Uterus (tissue), 4 donors: ENCODE data around the gene MESP2. TPM values are rescaled to one million over a fixed set of nuclear protein-coding genes. Genes with fewer than 3 reads are reported as not detected.

ENCODE experiments used
- DNase-seq, 2 donors: peaks; one replicate each; pipeline ENCODE4 v3.0.0-alpha.2; 2019 to 2020
- H3K27ac ChIP-seq, 2 donors: fragments of 200-600 bp; sonication (generic); 1 replicate in 1 of 2; 2 replicates in 1 of 2; pipeline ENCODE4 v1.5.1; 2016 to 2018
- H3K27me3 ChIP-seq, 2 donors: fragments of 200-600 bp; sonication (generic); one replicate each; pipeline ENCODE4 v1.5.1; 2018 to 2019; ENCODE audit warnings: control low read depth in 1 of 2
- H3K36me3 ChIP-seq, 2 donors: fragments of 200-600 bp; sonication (generic); one replicate each; pipeline ENCODE4 v1.5.1; 2019; ENCODE audit warnings: control low read depth in 1 of 2
- H3K4me1 ChIP-seq, 2 donors: fragments of 200-600 bp; sonication (generic); one replicate each; pipeline ENCODE4 v1.5.1; 2018 to 2019; ENCODE audit warnings: control low read depth in 1 of 2
- H3K4me3 ChIP-seq, 2 donors: fragments of 200-600 bp; sonication (generic); 1 replicate in 1 of 2; 2 replicates in 1 of 2; pipeline ENCODE4 v1.5.1; 2018 to 2019; ENCODE audit warnings: mild to moderate bottlenecking in 1 of 2
- H3K9me3 ChIP-seq, 2 donors: fragments of 200-600 bp; sonication (generic); one replicate each; pipeline ENCODE4 v1.5.1; 2019; ENCODE audit warnings: control low read depth in 1 of 2
- POLR2A ChIP-seq, 2 donors: fragments of 450-650 bp; IDR thresholded peaks; one replicate each; pipeline ENCODE4 v1.6.1; 2016; ENCODE audit warnings: antibody characterized with exemption in 2 of 2, mild to moderate bottlenecking in 1 of 2, moderate library complexity in 1 of 2
- intact Hi-C: fragments of 100-400 bp; cut with DNase I; formaldehyde crosslinking; loops from one replicate; pipeline ENCODE4 v1.15.1; 2023; ENCODE audit warnings: low total_unique reads
- total RNA-seq, 4 donors: library from RNA; depleted of rRNA in 3 of 4; stranded (reverse); fragments of >200 nt in 3 of 4; gene quantifications; one replicate each; pipeline versions ENCODE4 v1.1.0 to v1.2.4, GENCODE V29; 2014 to 2023
- TF ChIP-seq, protein P1 (sequence below), 4 experiments: fragments of 200-600 bp in 2 of 4; fragments of 450-650 bp in 2 of 4; sonication (generic) in 2 of 4; IDR thresholded peaks; one replicate each; pipeline ENCODE4 v1.5.1; 2016 to 2019; ENCODE audit warnings: antibody characterized with exemption in 4 of 4, mild to moderate bottlenecking in 2 of 4, moderate library complexity in 1 of 4
- donor health status: DM: yes; HTN: yes; CAD: no.

The MESP2 gene
- total RNA-seq, 4 donors from 2014 or later: 0.21 TPM; not detected in 3

DNA sequence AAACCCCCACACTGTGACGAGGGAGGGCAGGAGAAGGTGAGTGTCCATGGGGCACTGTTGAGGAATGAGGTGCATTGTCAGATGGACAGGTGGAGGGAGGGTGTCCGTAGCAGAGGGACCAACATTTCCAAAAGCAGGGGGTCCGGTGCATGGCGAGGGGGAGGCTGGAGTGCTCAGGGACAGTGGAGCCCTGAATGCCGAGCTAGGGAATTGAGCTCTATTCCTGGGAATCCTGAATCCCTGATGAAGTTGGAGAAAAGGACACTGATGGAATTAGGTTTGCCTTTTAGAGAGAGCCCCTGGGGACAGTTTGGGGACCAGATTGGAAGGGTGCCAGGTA lies 46.4 kb downstream of the MESP2 start:
- H3K9me3 ChIP-seq: no peaks in the 10 kb centered on the region

DNA sequence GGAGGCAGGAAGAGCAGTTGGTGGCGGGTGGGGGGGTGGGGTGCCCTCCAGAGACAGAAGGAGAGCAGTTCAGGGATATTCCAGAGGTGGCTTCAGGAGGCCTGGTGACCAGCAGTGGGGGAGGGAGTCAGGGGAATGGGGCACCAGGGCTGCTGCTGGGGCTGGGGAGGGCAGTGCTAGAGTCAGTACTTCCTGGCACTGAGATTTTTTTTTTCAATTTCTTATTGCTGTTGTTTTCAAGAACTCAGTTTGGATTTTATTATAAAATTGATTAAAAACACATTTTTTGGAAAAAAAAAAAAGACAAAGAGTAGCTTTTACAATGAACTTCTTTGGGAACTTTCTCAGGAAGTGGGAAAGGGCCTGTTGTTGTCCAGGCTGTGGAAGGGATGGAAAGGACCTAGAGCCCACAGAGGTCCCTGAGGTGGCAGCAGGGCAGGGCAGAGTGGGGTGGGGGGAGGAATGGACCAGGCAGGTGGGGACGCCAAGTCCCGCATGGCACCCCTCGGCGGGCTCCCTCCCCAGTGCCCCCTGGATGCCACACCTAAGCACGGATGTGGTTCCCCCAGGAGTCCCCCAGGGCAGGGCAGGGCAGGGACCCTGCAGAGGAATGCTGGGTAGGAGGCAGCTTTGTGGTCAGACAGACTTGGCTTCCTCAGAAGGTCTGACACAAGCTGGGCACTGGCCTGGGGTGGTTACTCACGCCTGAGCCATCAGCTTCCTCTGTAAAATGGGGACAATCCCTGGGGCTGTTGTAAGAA lies 47.0 kb downstream of the MESP2 start:
- DNase-seq: no peak
- TF ChIP-seq, protein P1, sequence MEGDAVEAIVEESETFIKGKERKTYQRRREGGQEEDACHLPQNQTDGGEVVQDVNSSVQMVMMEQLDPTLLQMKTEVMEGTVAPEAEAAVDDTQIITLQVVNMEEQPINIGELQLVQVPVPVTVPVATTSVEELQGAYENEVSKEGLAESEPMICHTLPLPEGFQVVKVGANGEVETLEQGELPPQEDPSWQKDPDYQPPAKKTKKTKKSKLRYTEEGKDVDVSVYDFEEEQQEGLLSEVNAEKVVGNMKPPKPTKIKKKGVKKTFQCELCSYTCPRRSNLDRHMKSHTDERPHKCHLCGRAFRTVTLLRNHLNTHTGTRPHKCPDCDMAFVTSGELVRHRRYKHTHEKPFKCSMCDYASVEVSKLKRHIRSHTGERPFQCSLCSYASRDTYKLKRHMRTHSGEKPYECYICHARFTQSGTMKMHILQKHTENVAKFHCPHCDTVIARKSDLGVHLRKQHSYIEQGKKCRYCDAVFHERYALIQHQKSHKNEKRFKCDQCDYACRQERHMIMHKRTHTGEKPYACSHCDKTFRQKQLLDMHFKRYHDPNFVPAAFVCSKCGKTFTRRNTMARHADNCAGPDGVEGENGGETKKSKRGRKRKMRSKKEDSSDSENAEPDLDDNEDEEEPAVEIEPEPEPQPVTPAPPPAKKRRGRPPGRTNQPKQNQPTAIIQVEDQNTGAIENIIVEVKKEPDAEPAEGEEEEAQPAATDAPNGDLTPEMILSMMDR (IDR thresholded peaks at IDR 0.05): no peak
- TF ChIP-seq POLR2A (IDR thresholded peaks at IDR 0.05): no peak
- H3K36me3 ChIP-seq: no peaks in the 10 kb centered on the region
- no peaks in the 10 kb centered on the region for H3K9me3 ChIP-seq
- no peaks in the 10 kb centered on the region for H3K27me3 ChIP-seq
- intact Hi-C loops: no loop called here
- no peak overlapping the region for H3K27ac ChIP-seq
- H3K4me1 ChIP-seq: no peaks in the 10 kb centered on the region
- H3K4me3 ChIP-seq: no peak overlapping the region

More for the DNA sequence above, 46.4 kb downstream of the MESP2 start:
- Histone ChIP-seq H3K36me3 (no peaks in the 10 kb centered on the region), H3K4me1 (no peaks in the 10 kb centered on the region), H3K27me3 (no peaks in the 10 kb centered on the region), H3K27ac (no peak overlapping the region), H3K4me3 (no peak overlapping the region)
- DNase-seq: no peak
- intact Hi-C loops: no loop called here
- TF ChIP-seq, protein P1 (IDR thresholded peaks at IDR 0.05): no peak
- TF ChIP-seq POLR2A (IDR thresholded peaks at IDR 0.05): no peak

DNA sequence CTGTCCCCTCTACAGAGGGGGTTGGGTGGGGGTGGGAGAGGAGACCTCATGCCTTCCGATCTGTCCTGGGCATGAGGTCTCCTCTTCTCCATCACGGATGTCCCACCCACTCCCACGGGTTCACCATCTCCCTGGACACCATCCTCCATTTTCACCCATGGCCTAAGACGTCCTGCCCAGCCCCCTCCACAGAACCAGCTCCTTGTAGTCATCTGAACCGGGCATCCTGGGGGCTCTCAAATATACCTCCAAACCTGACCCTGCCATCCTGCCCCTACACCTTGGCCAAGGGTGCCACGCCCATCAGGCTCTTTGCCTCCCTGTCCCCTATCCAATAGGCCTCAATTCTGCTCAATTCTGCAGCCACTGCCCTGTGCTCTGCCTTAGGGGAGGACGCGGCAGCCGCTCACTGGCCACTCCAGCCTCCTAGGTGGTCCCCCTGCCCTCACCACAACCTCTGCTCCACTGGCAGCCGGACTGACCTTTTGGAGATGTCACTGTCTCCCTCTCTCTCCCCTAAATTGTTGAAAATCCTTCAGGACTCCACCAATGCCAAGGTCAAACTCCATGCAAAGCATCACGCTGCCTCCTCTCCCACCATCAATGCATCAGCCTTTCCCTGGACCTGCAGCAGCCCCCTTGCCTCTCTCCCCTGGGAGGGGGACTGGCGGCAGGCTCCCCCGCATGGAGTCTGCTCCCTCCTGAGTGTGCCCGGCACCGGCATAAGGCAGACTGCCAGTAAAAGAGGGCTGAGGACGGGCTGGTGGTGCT lies 47.9 kb downstream of the MESP2 start:
- Histone ChIP-seq H3K36me3 (no peaks in the 10 kb centered on the region), H3K4me1 (no peaks in the 10 kb centered on the region), H3K27ac (no peak overlapping the region), H3K27me3 (no peaks in the 10 kb centered on the region), H3K4me3 (no peak overlapping the region), H3K9me3 (no peaks in the 10 kb centered on the region)
- no peak for DNase-seq
- no peak for TF ChIP-seq POLR2A (IDR thresholded peaks at IDR 0.05)
- TF ChIP-seq, protein P1 (IDR thresholded peaks at IDR 0.05): no peak
- intact Hi-C loops: no loop called here

GRCh38 chr15:89824607-89824867 lies 48.4 kb downstream of the MESP2 start:
- H3K27me3 ChIP-seq: no peaks in the 10 kb centered on the region
- H3K36me3 ChIP-seq: no peaks in the 10 kb centered on the region
- intact Hi-C loops: no loop called here
- no peak for DNase-seq
- no peak for TF ChIP-seq POLR2A (IDR thresholded peaks at IDR 0.05)
- TF ChIP-seq, protein P1 (IDR thresholded peaks at IDR 0.05): no peak
- H3K4me1 ChIP-seq: no peaks in the 10 kb centered on the region
- no peaks in the 10 kb centered on the region for H3K9me3 ChIP-seq
- H3K4me3 ChIP-seq: no peak overlapping the region
- no peak overlapping the region for H3K27ac ChIP-seq

GRCh38 chr15:89825271-89825940 lies 49.3 kb downstream of the MESP2 start:
- intact Hi-C loops: no loop called here
- Histone ChIP-seq H3K36me3 (no peaks in the 10 kb centered on the region), H3K4me3 (no peak overlapping the region), H3K4me1 (no peaks in the 10 kb centered on the region), H3K27me3 (no peaks in the 10 kb centered on the region), H3K27ac (no peak overlapping the region), H3K9me3 (no peaks in the 10 kb centered on the region)
- DNase-seq: no peak
- TF ChIP-seq POLR2A (IDR thresholded peaks at IDR 0.05): no peak
- TF ChIP-seq, protein P1 (IDR thresholded peaks at IDR 0.05): no peak
